Inflammatory macrophage treated with lipopolysaccharide for 4 hours (primary cell): ENCODE data around the gene NXNL2.

Source experiments
- DNase-seq: peaks from one replicate; pipeline ENCODE4 v3.0.0-alpha.2; 2020

NXNL2 gene

DNA sequence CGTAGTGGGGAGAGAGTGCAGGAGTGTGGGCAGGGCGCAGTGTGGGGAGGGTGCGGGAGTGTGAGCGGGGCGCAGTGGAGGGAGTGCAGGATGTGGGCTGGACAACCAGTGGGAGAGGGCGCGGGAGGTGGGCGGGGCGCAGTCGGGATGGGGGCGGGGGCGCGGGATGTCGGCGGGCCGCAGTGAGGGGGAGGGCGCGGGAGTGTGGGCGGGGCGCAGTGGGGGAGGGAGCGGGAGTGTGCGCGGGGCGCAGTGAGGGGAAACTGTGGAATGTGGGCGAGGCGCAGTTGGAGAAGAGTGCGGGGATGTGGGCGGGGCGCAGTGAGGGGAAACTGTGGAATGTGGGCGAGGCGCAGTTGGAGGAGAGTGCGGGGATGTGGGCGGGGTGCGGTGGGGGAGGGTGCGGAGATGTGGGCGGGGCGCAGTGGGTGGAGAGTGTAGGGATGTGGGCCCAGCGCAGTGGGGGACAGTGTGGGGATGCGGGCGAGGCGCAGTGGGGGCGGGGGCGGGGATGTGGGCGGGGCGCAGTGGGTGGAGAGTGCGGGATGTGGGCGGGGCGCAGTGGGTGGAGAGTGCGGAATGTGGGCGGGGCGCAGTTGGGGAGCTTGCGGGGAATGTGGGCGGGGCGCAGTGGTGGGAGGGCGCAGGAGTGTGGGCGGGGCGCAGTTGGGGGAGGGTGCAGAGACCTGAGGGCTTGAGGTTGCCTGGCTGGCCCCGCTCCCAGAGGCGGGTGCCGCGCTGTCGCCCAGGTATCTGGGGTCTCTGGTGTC lies at the start of gene NXNL2:
Gene NXNL2, plus strand, starts transcription at position 723 of the 770 bp plus-strand sequence. CDS start 257 bp downstream, outside the sequence.
- no peak for DNase-seq

GRCh38 chr9:88488166-88488565 lies 46.8 kb upstream of the NXNL2 start:
- no peak for DNase-seq

- no peak for DNase-seq
These were observed 39.8 kb upstream of the NXNL2 start for GRCh38 chr9:88494983-88495721.

DNA sequence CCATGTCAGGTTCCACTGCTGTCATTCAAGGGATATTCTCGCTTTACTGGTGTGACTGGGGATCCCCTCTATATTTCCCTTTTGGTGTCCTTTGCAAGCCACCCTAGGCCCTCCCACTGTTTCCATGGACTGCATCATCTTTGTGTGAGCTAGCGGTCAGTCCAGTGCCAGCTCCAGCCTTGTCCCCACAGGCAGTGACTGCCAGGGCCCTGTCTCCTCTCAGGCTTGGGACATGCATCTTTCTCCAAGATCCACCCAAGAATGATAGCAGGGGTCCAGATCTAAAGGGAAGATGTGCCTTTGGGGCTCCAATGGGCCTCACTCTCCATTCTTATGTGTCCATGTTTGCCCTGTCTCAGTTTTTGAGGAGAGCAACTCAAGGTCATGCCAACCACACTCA lies 37.8 kb upstream of the NXNL2 start:
- no peak for DNase-seq

DNA sequence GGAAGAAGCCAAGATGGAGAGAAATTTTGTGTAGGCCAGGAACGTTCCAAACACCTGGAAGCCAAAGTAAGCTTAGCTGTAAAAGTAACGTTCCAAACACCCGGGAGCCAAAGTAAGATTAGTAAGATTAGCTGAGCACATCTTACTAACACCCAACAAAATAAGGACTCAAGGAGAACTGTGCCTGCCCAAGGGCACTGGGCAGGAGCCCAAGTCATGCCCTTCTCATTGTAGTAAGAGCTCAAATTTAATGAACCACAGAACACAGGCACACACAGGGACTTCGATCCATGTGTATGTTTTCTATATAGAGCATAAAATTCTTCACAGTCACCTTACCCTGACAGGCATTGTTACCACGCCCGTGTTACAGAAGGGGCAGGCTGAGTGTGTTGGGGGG lies 36.1 kb upstream of the NXNL2 start:
- no peak for DNase-seq

- no peak for DNase-seq
These were observed 33.9 kb upstream of the NXNL2 start for GRCh38 chr9:88501086-88501485.

- no peak for DNase-seq
These were observed 32.4 kb upstream of the NXNL2 start for GRCh38 chr9:88502552-88503034.

- DNase-seq, result no peak
These were observed 31.7 kb upstream of the NXNL2 start for GRCh38 chr9:88503081-88503844.

DNA sequence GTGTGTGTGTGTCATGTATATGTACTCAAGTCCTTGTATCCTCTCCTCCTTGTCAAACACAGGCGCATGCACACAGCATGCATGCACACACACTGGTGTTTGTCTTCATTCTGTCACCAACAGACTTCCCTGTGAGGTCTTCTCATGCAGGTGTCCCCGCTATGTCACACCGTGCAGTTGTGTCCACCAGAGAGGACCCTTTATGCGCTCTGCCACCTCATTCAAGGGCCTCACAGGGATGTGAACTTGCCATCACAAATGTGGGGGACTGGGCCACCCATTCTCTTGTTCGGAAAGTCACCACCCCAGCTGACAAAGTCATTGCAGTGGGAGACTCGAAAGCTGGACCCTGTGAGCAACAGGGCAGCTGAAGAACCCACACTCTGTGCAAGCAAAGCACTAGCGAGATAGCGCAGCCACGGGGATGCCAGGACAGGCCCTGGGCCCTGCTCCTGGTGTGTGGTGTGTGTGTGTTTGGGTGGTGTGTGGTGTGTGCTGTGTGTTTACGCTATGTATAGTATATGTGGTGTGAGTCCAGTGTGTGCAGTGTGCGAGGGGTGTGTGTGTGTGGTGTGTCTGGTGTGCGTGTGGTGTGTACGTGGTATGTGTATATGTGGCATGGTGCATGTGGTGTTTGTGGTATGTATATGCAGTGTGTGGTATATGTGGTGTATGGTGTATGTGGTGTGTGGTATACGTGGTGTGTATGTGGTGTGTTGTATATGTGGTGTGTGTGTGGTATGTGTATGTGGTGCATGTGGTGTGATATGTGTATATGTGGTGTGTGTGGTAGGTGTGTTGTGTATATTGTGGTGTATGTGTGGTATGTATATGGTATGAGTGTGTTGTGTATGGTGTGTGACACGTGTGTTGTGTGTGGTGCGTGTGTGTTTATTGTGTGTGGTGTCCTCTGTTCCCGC lies 30.9 kb upstream of the NXNL2 start:
- no peak for DNase-seq

GRCh38 chr9:88508326-88508725 lies 26.7 kb upstream of the NXNL2 start:
- DNase-seq, result no peak

GRCh38 chr9:88511906-88512305 lies 23.1 kb upstream of the NXNL2 start:
- no peak for DNase-seq

GRCh38 chr9:88514247-88514646 lies 20.7 kb upstream of the NXNL2 start:
- no peak for DNase-seq

DNA sequence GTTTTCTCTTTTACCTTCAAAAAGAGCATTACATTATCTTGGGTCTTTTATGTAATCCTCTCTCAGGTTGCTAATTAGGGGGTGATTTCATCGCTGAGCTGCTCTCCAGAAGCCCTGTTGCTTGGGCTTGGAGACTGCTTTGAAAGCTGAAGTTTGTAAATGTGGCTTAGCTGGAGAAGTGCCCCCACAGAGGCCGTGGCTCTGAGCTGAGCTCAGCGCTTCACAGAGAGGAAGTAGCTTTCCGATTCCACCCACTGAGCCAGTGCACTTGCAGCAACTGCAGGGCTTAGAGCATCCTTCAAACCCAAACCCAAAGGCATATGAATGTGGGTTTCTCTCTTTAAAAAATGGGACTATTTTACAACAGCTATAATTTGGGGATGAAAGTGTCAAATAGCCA lies 13.7 kb upstream of the NXNL2 start:
- DNase-seq, result peak; percentile 59

- no peak for DNase-seq
These were observed 12.6 kb upstream of the NXNL2 start for GRCh38 chr9:88522360-88522759.

DNA sequence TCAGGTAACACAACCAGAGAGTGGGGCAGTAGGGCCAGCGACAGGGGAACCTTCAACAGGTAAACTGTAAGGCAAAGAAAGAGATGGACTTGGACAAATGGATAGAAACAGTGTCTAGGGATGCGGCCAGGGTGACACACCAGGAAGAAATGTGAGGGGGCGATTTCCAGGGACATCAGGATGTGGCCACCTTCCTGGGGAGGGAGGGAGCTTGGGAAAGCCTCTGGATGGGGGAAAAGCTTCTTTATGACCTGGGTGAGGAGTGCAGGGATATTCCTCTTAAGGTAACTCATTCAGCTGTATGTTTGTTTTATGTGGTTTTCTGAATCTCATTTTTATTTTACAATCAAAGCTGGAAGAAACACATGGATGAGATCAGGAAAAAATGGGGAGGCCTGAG lies 11.9 kb upstream of the NXNL2 start:
- DNase-seq, result no peak

DNA sequence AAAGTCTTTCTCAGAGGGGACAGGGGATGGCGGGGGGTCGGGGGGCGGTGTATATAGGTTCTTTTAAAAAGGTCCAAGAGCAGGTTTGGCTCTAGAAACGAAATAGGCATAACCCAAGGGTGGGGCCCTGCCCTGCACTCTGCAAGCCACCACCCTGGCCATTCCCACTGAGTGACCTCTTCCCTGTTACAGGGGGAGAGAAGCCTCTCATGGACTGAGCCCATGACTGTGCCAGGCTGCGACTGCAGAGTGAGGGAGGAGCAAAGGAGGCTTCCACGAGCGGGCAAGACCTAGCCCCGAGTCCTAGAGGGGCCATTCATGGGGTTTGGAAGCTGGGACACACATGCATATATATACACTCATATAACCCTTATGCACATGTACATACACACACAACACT lies 10.1 kb upstream of the NXNL2 start:
- no peak for DNase-seq

GRCh38 chr9:88527618-88528017 lies 7.4 kb upstream of the NXNL2 start:
- DNase-seq, result no peak

- DNase-seq, result no peak
These were observed 6.7 kb upstream of the NXNL2 start for GRCh38 chr9:88528080-88528790.

GRCh38 chr9:88529496-88529895 lies 5.5 kb upstream of the NXNL2 start:
- no peak for DNase-seq

DNA sequence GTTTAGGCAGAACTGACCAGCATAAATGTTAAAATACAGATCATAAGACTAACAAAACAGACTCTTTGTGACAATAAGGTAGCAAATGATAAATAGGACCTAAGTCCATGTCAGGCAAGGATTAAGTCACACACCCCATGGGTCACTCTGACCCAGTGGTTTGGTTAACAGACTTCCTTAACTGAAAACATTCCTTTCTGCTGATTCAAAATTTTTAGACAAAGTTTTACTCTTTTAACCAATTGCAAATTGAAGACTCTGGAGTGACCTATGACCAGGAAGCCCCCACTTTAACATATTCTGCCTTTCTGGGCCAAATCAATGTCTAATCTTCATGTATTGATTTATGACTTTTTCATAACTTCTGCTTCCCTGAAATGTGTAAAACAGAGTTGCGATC lies 4.9 kb upstream of the NXNL2 start:
- no peak for DNase-seq

GRCh38 chr9:88531920-88532698 lies 2.9 kb upstream of the NXNL2 start:
- DNase-seq, result no peak
